Panc1 (cell line): ENCODE results near the gene TMEM229B. TPM values are rescaled to one million over a fixed set of nuclear protein-coding genes. Genes with fewer than 3 reads are reported as not detected.

Experiments
- ATAC-seq: fragments of 200-7000 bp; cut with Tn5 transposase; 2 replicates; pipeline ENCODE4 v1.9.1; 2020; ENCODE audit warnings: mild to moderate bottlenecking, moderate library complexity
- BruUV-seq: library from RNA; stranded (reverse); fragments of 400-500 nt; replicated peaks from 2 replicates; lab custom pipeline; 2021; lab: Mats Ljungman, UMichigan
- CTCF ChIA-PET: fragments of 300-600 bp; sonication (Branson Sonifier 250); formaldehyde crosslinking; loops from one replicate; lab custom pipeline; 2022; ENCODE audit warnings: antibody characterized with exemption; lab: Charles Lee
- POLR2A ChIA-PET: fragments of 300-600 bp; sonication (Branson Sonifier 250); formaldehyde crosslinking; loops from one replicate; lab custom pipeline; 2022; ENCODE audit warnings: antibody characterized with exemption; lab: Charles Lee
- DNase-seq: peaks from one replicate; pipeline ENCODE4 v3.0.0-alpha.2; 2010; ENCODE audit warnings: low read depth, low spot score
- H3K27ac ChIP-seq: 2 replicates; pipeline ENCODE4 v1.5.1; 2011; ENCODE audit warnings: mild to moderate bottlenecking, low read length, inconsistent platforms
- H3K27me3 ChIP-seq: fragments of 200-500 bp; sonication (Bioruptor generic); 2 replicates; pipeline ENCODE4 v1.6.0; 2014; ENCODE audit warnings: low read length, inconsistent platforms; ENCODE audit not compliant: control insufficient read depth, insufficient read depth
- H3K36me3 ChIP-seq: fragments of 200-500 bp; sonication (Bioruptor generic); 2 replicates; pipeline ENCODE4 v1.5.1; 2014; ENCODE audit warnings: inconsistent platforms, mild to moderate bottlenecking, low read length, moderate library complexity; ENCODE audit not compliant: control insufficient read depth, insufficient read depth
- H3K4me1 ChIP-seq: 2 replicates; pipeline ENCODE4 v1.5.1; 2011; ENCODE audit warnings: inconsistent platforms, mild to moderate bottlenecking, low read length, moderate library complexity; ENCODE audit not compliant: control insufficient read depth, insufficient read depth
- H3K4me3 ChIP-seq, 2 experiments: 2 replicates each; pipeline ENCODE4 v1.5.1; 2011 to 2012; ENCODE audit warnings: low read depth in 2 of 2, low read length in 2 of 2, mild to moderate bottlenecking in 2 of 2, inconsistent platforms in 1 of 2, moderate library complexity in 1 of 2
- H3K9me3 ChIP-seq: fragments of 200-500 bp; sonication (Bioruptor generic); 2 replicates; pipeline ENCODE4 v1.5.1; 2014; ENCODE audit warnings: low read depth, mild to moderate bottlenecking, inconsistent platforms, low read length, moderate library complexity; ENCODE audit not compliant: control insufficient read depth, insufficient read depth
- CTCF ChIP-seq: fragments of 450-650 bp; IDR thresholded peaks from 2 replicates; pipeline ENCODE4 v1.5.1; 2017; ENCODE audit warnings: mild to moderate bottlenecking
- POLR2AphosphoS5 ChIP-seq: IDR thresholded peaks from 2 replicates; pipeline ENCODE4 v1.6.1; 2012; ENCODE audit warnings: mild to moderate bottlenecking, low read depth, low read length, moderate library complexity
- REST ChIP-seq, 2 experiments: IDR thresholded peaks; 2 replicates each; pipeline ENCODE4 v1.6.1; 2011 to 2012; ENCODE audit warnings: low read depth in 2 of 2, control low read depth in 1 of 2, low read length in 1 of 2, mild to moderate bottlenecking in 1 of 2, moderate library complexity in 1 of 2; ENCODE audit not compliant: insufficient read depth in 1 of 2
- SIN3A ChIP-seq: IDR thresholded peaks from 2 replicates; pipeline ENCODE4 v1.6.1; 2012; ENCODE audit warnings: low read depth, mild to moderate bottlenecking, low read length, moderate library complexity, borderline replicate concordance; ENCODE audit not compliant: insufficient read depth
- TCF7L2 ChIP-seq: IDR thresholded peaks from 2 replicates; pipeline ENCODE4 v1.6.1; 2011; ENCODE audit warnings: mild to moderate bottlenecking, low read depth, low read length, inconsistent platforms
- in situ Hi-C: cut with HindIII; loops from 2 replicates; pipeline ENCODE4 v1.10.0; 2016; ENCODE audit warnings: low sequenced_read_pairs, low pct_unique_long_range_greater_than_20kb
- intact Hi-C: fragments of 100-400 bp; cut with micrococcal nuclease; formaldehyde crosslinking; loops from one replicate; pipeline ENCODE4 v1.10.0; 2022; ENCODE audit not compliant: unreplicated experiment
- total RNA-seq: library from RNA; stranded (reverse); gene quantifications from one replicate; pipeline ENCODE4 v1.2.1, GENCODE V29; 2021; ENCODE audit not compliant: unreplicated experiment

The TMEM229B gene
- total RNA-seq, 1 experiment from 2014 or later, result 1.6 TPM

- intact Hi-C loops, result no loop called here
- DNase-seq (no peak), ATAC-seq (no peak)
- no peak overlapping the region for H3K27ac ChIP-seq
- no peaks in the 10 kb centered on the region for H3K36me3 ChIP-seq
- no peaks in the 10 kb centered on the region for H3K27me3 ChIP-seq
- no peak for TF ChIP-seq TCF7L2
- no peak for TF ChIP-seq CTCF
- no peak for TF ChIP-seq SIN3A
- TF ChIP-seq POLR2AphosphoS5, result no peak
- no peak for TF ChIP-seq REST (IDR thresholded peaks at IDR 0.05; ENCODE audit: insufficient read depth in 1 of 2, low read depth in 2 of 2, low read length in 1 of 2)
- no TSS peak for BruUV-seq
- ChIA-PET POLR2A (no interaction called here), CTCF (interaction anchor here (0.7 kb wide), 1 partner anchor 210 kb away, joined by 9 read pairs; no protein-coding TSS in a partner anchor)
- no peak overlapping the region for H3K4me3 ChIP-seq
- no peaks in the 10 kb centered on the region for H3K4me1 ChIP-seq
- no peaks in the 10 kb centered on the region for H3K9me3 ChIP-seq
- in situ Hi-C loops, result no loop called here
Observed at GRCh38 chr14:67467134-67467533, 21.4 kb downstream of the TMEM229B start.

- no peak overlapping the region for H3K27ac ChIP-seq
- H3K4me3 ChIP-seq, result no peak overlapping the region
- intact Hi-C loops, result no loop called here
- no peaks in the 10 kb centered on the region for H3K9me3 ChIP-seq
- H3K27me3 ChIP-seq, result no peaks in the 10 kb centered on the region
- in situ Hi-C loops, result no loop called here
- BruUV-seq, result no TSS peak
- POLR2A ChIA-PET, result no interaction called here
- no peak for ATAC-seq
- no peaks in the 10 kb centered on the region for H3K4me1 ChIP-seq
- no peaks in the 10 kb centered on the region for H3K36me3 ChIP-seq
- no peak for TF ChIP-seq REST (IDR thresholded peaks at IDR 0.05; ENCODE audit: insufficient read depth in 1 of 2, low read depth in 2 of 2, low read length in 1 of 2)
- no peak for TF ChIP-seq POLR2AphosphoS5
- no peak for TF ChIP-seq TCF7L2
- no peak for TF ChIP-seq SIN3A
- no peak for TF ChIP-seq CTCF
- DNase-seq, result no peak
- CTCF ChIA-PET, result no interaction called here
Observed at GRCh38 chr14:67464879-67465278, 23.6 kb downstream of the TMEM229B start.
